ACC112 (cell line): ENCODE measurements around the gene PPFIA1.

Source experiments
- H2AFZ ChIP-seq: fragments of 200-600 bp; sonication (generic); one replicate; pipeline ENCODE4 v1.6.0; 2017; ENCODE audit warnings: antibody characterized with exemption, low read length; ENCODE audit not compliant: unreplicated experiment
- H3K27ac ChIP-seq: fragments of 200-600 bp; sonication (generic); 2 replicates; pipeline ENCODE4 v1.5.1; 2014; ENCODE audit warnings: low read depth, mild to moderate bottlenecking, antibody characterized with exemption, low read length, moderate library complexity
- H3K27me3 ChIP-seq: fragments of 200-600 bp; sonication (generic); 2 replicates; pipeline ENCODE4 v1.6.1; 2014; ENCODE audit warnings: mild to moderate bottlenecking, antibody characterized with exemption, low read length, moderate library complexity, mixed read lengths; ENCODE audit not compliant: insufficient read depth
- H3K36me3 ChIP-seq: fragments of 200-600 bp; sonication (generic); 2 replicates; pipeline ENCODE4 v1.6.1; 2016; ENCODE audit warnings: mild to moderate bottlenecking, antibody characterized with exemption, low read length, moderate library complexity, mixed read lengths; ENCODE audit not compliant: insufficient read depth
- H3K4me1 ChIP-seq: fragments of 200-600 bp; sonication (generic); one replicate; pipeline ENCODE4 v1.6.1; 2016; ENCODE audit warnings: low read length, mixed read lengths; ENCODE audit not compliant: insufficient read depth, unreplicated experiment, control insufficient read depth
- H3K4me3 ChIP-seq: fragments of 200-600 bp; sonication (generic); 2 replicates; pipeline ENCODE4 v1.5.1; 2014; ENCODE audit warnings: mild to moderate bottlenecking, low read depth, low read length
- H3K79me2 ChIP-seq: fragments of 200-600 bp; sonication (generic); one replicate; pipeline ENCODE4 v1.6.0; 2016; ENCODE audit warnings: low read length; ENCODE audit not compliant: control insufficient read depth, unreplicated experiment, insufficient read depth

Gene PPFIA1

DNA sequence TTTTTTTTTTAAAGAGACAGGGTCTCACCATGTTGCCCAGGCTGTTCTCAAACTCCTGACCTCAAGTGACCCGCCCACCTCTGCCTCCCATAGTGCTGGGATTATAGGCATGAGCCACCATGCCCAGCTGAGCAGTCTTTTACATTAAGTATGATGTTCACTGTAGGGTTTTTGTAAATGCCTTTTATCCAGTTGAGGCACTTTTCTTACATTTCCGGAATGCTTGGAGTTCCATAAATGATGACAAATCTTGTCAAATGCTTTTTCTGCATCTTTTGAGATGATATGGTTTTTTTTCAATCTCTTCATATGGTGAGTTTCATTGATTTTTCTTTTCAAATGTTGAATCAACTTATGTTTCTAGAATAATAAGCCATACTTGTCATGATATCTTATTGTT is 98.5 kb downstream of the PPFIA1 start:
- H3K36me3 ChIP-seq = peaks cover 46% of the 10 kb centered on the region
- no peak overlapping the region for H2AFZ ChIP-seq
- no peaks in the 10 kb centered on the region for H3K4me1 ChIP-seq
- no peak overlapping the region for H3K27ac ChIP-seq
- H3K4me3 ChIP-seq = no peak overlapping the region
- no peaks in the 10 kb centered on the region for H3K27me3 ChIP-seq
- peaks cover 6% of the 10 kb centered on the region for H3K79me2 ChIP-seq

DNA sequence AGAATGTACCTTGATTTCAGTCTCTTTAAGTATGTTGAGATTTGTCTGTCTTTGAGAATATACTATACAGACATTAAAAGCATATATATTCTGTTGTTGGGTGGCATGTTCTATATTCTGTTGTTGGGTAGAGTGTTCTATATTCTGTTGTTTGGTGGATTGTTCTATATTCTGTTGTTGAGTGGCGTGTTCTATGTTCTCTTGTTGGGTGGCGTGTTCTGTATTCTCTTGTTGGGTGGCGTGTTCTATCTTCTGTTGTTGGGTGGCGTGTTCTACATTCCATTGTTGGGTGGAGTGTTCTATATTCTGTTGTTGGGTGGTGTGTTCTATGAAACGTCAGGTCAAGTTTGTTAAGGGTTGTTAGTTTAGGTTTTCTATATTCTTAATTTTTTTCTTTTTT is 100.8 kb downstream of the PPFIA1 start:
- Histone ChIP-seq H3K27me3 (no peaks in the 10 kb centered on the region), H3K4me1 (no peaks in the 10 kb centered on the region), H3K27ac (no peak overlapping the region), H2AFZ (no peak overlapping the region), H3K79me2 (peaks cover 6% of the 10 kb centered on the region), H3K36me3 (peaks cover 33% of the 10 kb centered on the region), H3K4me3 (no peak overlapping the region)

DNA sequence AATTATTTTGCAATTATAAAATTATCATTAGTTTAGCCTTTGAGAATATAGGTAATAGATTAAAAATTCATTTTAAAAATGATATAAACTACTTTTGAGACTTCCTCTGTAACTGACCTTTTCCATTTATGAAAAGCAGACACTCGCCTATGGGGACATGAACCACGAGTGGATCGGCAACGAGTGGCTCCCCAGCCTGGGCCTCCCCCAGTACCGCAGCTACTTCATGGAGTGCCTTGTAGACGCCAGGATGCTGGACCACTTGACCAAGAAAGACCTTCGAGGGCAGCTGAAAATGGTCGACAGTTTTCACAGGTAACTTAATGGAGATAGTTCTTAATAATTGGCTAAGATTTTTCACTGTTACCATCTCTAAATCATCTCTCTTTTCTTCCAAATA is 101.6 kb downstream of the PPFIA1 start:
- H2AFZ ChIP-seq = no peak overlapping the region
- H3K27me3 ChIP-seq = no peaks in the 10 kb centered on the region
- peaks cover 6% of the 10 kb centered on the region for H3K79me2 ChIP-seq
- no peaks in the 10 kb centered on the region for H3K4me1 ChIP-seq
- peaks cover 30% of the 10 kb centered on the region for H3K36me3 ChIP-seq
- H3K4me3 ChIP-seq = no peak overlapping the region
- H3K27ac ChIP-seq = no peak overlapping the region

DNA sequence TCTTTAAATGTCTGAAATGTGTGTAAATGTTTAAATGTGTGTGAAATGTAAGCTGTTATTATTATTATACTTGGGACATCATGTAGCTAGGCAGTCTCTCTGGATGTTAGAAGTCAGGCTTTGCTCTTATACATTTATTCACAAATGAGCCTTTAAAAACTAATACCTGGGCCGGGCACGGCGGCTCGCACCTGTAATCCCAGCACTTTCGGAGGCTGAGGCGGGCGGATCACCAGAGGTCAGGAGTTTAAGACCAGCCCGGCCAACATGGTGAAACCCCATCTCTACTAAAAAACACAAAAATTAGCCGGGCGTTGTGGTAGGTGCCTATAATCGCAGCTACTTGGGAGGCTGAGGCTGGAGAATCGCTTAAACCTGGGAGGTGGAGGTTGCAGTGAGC is 106.1 kb downstream of the PPFIA1 start:
- Histone ChIP-seq H3K27ac (no peak overlapping the region), H3K4me1 (no peaks in the 10 kb centered on the region), H3K36me3 (peaks cover 27% of the 10 kb centered on the region)

DNA sequence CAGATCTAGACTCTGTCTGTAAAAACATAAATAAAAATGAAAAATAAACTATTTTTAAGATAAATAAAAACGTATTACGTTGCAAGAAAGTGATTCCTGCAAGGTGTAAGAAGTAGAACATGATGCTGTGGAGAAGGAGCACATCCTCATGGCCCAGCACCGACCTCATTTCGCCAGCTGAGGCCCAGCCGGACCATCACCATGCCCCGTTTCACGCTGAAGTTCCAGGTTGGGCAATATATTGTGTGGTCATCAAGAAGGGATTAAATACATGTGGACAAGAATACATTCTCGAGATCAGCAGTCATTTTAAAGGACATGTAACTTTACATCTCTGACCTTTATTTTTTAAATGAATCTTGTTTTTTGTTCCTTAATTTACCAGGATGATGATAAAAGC is 107.2 kb downstream of the PPFIA1 start:
- Histone ChIP-seq H3K4me3 (no peak overlapping the region), H3K4me1 (peaks cover 5% of the 10 kb centered on the region), H3K27ac (no peak overlapping the region), H3K36me3 (peaks cover 21% of the 10 kb centered on the region), H3K79me2 (no peaks in the 10 kb centered on the region), H2AFZ (no peak overlapping the region), H3K27me3 (no peaks in the 10 kb centered on the region)

More for the DNA sequence above, 106.1 kb downstream of the PPFIA1 start:
- H3K27me3 ChIP-seq = no peaks in the 10 kb centered on the region
- no peak overlapping the region for H3K4me3 ChIP-seq
- no peaks in the 10 kb centered on the region for H3K79me2 ChIP-seq
- no peak overlapping the region for H2AFZ ChIP-seq

DNA sequence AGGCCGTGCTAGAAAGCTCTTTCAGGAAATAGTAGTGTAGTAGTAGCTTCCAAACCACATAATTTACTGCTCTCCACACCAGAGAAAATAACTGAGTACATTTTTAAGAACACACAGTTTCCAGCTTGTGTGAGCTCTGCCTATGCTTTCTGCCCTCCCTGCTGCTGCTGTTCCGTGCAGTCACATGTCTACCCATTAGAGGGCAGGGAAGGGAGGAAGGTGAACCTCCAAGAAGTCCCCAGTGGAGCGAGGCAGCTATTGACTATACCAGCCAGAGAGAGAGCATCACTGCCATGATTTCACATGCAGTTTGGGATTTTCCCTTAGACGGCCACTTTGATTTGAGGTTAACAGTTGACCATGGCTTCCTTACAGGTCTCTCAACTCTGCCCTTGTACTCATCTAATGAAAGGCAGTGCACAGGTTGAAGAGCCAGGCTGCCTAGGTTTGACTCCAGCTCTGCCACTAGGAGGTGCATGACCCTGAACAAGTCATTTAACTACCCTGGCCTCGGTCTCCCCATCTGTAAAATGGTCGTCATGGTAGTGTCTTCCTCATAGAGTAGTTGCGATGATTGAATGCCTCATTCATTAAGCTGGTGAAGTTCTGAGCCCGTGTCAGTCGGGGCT is 108.1 kb downstream of the PPFIA1 start:
- Histone ChIP-seq H2AFZ (no peak overlapping the region), H3K36me3 (peaks cover 15% of the 10 kb centered on the region), H3K27ac (no peak overlapping the region), H3K79me2 (no peaks in the 10 kb centered on the region), H3K27me3 (no peaks in the 10 kb centered on the region), H3K4me1 (peaks cover 8% of the 10 kb centered on the region), H3K4me3 (no peak overlapping the region)

DNA sequence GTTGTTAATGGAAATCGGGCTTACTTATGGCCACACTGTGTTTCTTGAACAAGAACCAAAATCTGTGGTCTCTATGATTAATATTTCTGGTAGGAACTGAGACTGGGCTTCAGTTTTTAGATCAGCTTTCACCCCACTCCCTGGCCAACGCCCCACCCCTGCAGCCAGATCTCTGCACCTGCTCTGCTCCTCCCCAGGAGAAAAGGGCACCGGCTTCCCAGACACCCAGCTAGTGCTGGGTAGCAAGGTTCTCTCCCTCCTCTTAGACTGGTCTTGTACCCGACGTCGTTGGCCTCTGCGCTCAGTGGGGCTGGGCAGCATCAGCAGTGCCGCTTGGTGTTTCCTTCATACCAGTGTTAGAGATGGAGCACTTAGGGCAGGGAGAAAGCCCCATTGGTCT is 110.9 kb downstream of the PPFIA1 start:
- Histone ChIP-seq H3K36me3 (peaks cover 19% of the 10 kb centered on the region), H3K4me1 (peaks cover 8% of the 10 kb centered on the region), H3K4me3 (no peak overlapping the region), H3K79me2 (peaks cover 5% of the 10 kb centered on the region), H3K27ac (no peak overlapping the region), H2AFZ (no peak overlapping the region), H3K27me3 (no peaks in the 10 kb centered on the region)

DNA sequence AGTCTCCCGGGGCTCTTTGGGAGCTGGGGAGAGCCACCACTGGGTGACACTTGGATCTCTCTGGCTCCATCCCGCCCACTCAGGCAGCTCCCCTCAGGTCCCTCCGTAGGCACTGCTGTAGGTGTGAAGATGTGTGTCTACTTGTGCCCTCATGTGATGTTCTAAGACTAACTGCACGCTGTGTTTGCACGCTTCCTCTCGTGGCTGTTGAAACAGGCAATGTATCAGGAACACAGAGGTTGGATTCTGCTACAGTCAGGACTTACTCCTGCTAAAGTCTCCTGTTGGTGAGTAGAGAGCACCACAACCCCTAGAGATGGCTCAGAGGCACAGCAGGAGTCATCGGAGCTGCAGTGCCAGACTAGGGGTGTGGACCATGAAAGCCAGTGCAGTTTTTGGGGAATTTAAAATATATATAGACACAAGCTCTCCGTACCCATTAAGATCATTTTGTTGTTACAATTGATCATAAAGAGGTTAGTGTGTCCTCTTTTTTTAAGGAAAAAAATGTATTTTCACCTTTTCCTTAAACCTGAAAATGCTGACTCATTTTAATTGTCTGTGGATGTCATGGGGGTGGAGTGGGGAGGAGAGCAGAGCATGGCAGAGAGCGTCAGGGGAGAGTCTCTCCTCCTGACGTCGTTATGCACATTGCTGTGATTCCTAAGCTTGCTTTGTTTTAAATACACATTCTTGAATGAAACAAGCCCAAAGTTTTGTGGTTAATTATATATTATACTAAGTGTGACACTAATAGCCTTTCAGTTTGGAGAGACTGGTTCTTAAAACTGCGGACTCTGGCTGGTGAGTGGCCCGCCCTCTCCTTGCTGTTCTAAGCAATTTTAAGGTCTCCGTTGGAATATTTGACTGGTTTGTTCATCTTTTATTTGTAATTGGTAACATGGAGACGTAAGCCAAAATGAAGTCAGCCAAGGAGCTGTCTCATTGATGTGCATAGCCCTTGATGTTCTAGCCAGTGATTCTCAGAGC is 111.7 kb downstream of the PPFIA1 start:
- Histone ChIP-seq H3K36me3 (peaks cover 16% of the 10 kb centered on the region), H3K27me3 (no peaks in the 10 kb centered on the region), H2AFZ (no peak overlapping the region), H3K4me1 (peaks cover 8% of the 10 kb centered on the region), H3K79me2 (peaks cover 5% of the 10 kb centered on the region), H3K27ac (peak overlapping the region; percentile 58), H3K4me3 (no peak overlapping the region)

DNA sequence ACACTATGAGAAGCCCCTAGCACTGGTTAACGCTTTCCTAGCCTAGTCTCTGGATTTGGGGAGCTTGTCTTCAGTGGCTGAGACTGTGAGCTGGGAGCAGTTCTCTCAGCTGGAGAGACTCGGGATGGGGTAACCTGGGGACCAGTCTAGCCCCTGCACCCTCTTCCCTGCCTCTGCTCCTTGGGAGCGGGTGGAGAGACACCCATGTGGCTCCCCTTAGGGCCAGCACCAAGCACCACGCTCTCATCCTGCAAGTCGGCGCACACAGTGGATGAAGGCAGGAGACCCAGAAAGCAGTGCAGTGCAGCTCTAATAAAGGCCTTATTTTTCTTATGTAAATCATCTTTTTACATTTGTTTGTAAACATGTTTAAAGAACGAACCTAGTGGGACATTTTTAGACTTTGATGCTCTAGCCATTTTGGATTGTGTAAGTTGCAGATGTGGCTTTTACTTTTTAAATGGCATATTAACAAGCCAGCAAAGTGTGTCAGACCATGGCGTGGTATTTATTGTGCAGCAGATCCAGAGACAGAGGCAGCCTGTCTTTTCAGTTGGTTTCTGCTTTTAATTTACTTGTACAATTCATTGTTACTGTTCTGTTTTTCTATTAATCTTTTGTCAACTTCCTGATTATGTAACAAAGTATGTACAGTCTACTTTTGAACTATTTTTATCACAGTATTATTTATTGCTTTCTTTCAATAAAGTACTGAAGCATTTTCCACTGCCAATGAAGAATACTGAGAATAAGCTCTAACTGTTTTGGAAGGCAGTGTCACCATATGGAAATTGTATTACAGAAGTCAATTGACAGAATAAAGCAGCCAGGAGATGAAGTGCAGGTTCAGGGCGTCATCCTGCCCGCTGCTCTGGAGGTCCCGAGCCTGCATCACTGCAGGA is 113.4 kb downstream of the PPFIA1 start:
- Histone ChIP-seq H3K27me3 (no peaks in the 10 kb centered on the region), H2AFZ (no peak overlapping the region), H3K4me3 (no peak overlapping the region), H3K27ac (no peak overlapping the region), H3K36me3 (peaks cover 8% of the 10 kb centered on the region), H3K79me2 (peaks cover 5% of the 10 kb centered on the region), H3K4me1 (peaks cover 8% of the 10 kb centered on the region)

DNA sequence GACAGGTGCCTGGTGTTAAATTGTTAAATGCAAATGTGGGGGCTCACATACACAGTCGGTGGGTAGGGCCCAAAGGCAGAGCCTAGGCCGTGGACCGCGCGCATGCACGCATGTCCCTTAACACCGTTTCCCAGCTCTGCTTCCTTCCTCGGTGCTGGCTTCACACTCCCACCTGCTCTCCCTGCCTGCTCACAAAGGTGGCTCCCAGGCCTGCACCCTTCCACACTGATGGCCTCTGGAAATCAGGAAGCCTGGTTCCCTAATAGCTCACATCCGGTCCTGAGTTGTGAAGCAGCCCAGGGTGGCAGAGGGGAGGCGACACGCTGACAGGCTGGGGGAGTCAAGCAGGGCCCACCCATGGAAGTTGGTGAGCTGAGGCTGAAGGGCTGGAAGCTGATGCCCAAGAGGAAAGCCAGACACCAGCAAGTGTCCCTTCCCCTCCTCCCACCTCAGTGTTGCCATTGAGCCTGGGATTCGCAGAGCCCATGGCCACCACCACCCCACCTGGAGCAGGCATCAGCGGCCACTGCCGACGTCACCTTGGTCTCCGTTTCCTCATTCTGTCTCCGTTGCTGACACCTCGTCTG is 114.2 kb downstream of the PPFIA1 start:
- peaks cover 5% of the 10 kb centered on the region for H3K79me2 ChIP-seq
- peaks cover 8% of the 10 kb centered on the region for H3K4me1 ChIP-seq

More for the DNA sequence above, 114.2 kb downstream of the PPFIA1 start:
- H3K36me3 ChIP-seq = peaks cover 7% of the 10 kb centered on the region
- H3K27ac ChIP-seq = no peak overlapping the region
- no peak overlapping the region for H3K4me3 ChIP-seq
- H3K27me3 ChIP-seq = no peaks in the 10 kb centered on the region
- H2AFZ ChIP-seq = no peak overlapping the region
